GM21423 (cell line): ENCODE data around the gene STON1.
"Not testable (repeated sequence)": the region's sequence is repeated elsewhere in the genome, so short reads cannot be mapped to it uniquely, and the experiment has no call there.

Source experiments
- ATAC-seq: cut with Tn5 transposase; IDR thresholded peaks from one replicate; pipeline ENCODE4 v1.9.1; 2021; ENCODE audit warnings: mild to moderate bottlenecking, moderate library complexity; ENCODE audit not compliant: unreplicated experiment

STON1 gene

GRCh38 chr2:48527226-48527885, 2.6 kb upstream of the STON1 start:
- ATAC-seq = no peak

- no peak for ATAC-seq
These were observed 1.5 kb upstream of the STON1 start for GRCh38 chr2:48528431-48528830.

- no peak for ATAC-seq
These were observed 760 bp upstream of the STON1 start for GRCh38 chr2:48529194-48529593.

- ATAC-seq = no peak
These were observed 300 bp upstream of the STON1 start for GRCh38 chr2:48529676-48530032.

GRCh38 chr2:48531141-48531648, 1.2 kb downstream of the STON1 start:
- ATAC-seq = no peak

- no peak for ATAC-seq
These were observed 2.2 kb downstream of the STON1 start for GRCh38 chr2:48532174-48532573.

- ATAC-seq = no peak
These were observed 2.9 kb downstream of the STON1 start for GRCh38 chr2:48532824-48533223.

- no peak for ATAC-seq
These were observed 4.8 kb downstream of the STON1 start for GRCh38 chr2:48534781-48535180.

GRCh38 chr2:48540237-48540935, 10.4 kb downstream of the STON1 start:
- no peak for ATAC-seq

GRCh38 chr2:48541666-48542389, 11.9 kb downstream of the STON1 start:
- ATAC-seq = no peak

- ATAC-seq = no peak
These were observed 13.9 kb downstream of the STON1 start for GRCh38 chr2:48543895-48544294.

GRCh38 chr2:48545244-48545643, 15.3 kb downstream of the STON1 start:
- no peak for ATAC-seq

GRCh38 chr2:48548840-48549239, 18.9 kb downstream of the STON1 start:
- no peak for ATAC-seq

- ATAC-seq = no peak
These were observed 20.0 kb downstream of the STON1 start for GRCh38 chr2:48549972-48550371.

- no peak for ATAC-seq
These were observed 21.6 kb downstream of the STON1 start for GRCh38 chr2:48551548-48551947.

- not testable (repeated sequence) for ATAC-seq
These were observed 25.1 kb downstream of the STON1 start for GRCh38 chr2:48555071-48555470.

GRCh38 chr2:48558456-48558855, 28.5 kb downstream of the STON1 start:
- ATAC-seq = no peak

- ATAC-seq = no peak
These were observed 30.7 kb downstream of the STON1 start for GRCh38 chr2:48560546-48561209.

GRCh38 chr2:48562281-48562680, 32.3 kb downstream of the STON1 start:
- no peak for ATAC-seq

- no peak for ATAC-seq
These were observed 36.8 kb downstream of the STON1 start for GRCh38 chr2:48566592-48567310.

GRCh38 chr2:48567671-48568070, 37.7 kb downstream of the STON1 start:
- ATAC-seq = no peak
